NCI-H1092 (cell line): ENCODE results near the gene GJE1.
"Not testable (repeated sequence)": the region's sequence is repeated elsewhere in the genome, so short reads cannot be mapped to it uniquely, and the experiment has no call there.

Experiments
- DNase-seq: peaks from one replicate; lab custom pipeline; 2025; lab: John Stamatoyannopoulos, UW

GJE1 gene, protein sequence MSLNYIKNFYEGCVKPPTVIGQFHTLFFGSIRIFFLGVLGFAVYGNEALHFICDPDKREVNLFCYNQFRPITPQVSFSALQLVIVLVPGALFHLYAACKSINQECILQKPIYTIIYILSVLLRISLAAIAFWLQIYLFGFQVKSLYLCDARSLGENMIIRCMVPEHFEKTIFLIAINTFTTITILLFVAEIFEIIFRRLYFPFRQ

DNA sequence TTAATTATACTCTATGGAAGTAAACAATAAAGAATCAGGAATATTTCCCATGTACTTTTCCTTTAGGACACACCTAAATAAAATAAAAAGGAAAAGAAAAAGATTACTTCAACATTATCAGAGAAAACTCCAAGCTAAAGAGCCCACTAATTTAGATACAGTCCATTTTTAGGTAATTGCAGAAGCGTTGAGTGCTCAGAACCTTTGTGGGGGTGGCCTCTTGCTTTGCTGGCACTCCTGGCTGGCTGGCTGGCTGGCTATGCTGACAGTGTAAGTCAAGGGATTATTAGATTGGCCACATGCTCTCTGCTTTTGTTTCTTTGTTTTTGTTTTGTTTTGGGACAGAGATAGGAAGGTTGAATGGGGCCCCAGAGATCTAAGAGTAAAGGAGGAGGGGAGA, at the start of gene GJE1:
TSS of gene GJE1 (plus strand) at position 301 of the 400 bp plus-strand sequence. CDS start 234 bp downstream, outside the sequence.
- no peak for DNase-seq

DNA sequence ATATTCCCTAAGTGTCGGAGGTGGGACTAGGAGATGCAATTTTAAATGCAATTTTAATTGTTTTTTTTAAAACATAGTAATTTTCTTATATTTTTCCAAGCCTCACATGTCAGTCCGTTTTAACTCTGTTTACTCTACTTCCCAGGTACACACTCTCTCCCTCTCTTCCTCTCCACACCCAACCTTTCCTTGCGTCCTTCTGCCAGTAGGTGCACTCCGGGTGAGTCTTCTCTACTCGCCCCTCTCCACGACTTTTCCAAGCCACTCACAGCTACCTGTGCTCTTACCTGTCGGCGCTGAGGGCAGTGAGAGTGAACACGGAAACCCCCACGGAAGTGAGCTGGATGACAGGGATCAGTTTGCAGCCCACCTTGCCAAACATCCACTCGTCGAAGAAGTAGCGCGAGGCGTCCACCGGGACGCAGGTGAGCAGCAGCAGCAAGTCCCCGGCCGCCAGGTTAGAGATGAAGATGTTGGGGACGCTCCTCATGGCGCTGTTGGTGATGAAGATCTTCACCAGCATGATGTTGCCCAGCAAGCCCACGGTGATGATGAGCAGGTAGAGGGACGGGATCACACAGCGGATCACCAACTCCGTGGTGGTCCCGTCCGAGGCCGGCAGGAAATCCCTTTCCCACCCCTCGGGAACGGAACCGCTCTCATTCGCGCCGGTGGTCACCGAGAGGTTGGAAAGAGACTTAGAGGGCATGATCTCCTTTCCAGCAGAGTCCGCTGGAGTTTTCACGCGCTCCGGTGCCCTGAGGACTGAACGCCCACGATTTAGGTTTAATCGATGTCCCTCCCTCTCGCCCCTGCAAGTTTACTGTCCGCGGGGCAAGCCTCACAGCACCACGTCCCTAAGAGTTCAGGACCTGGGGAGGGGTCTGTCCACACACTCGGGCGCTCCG, 44.5 kb upstream of the GJE1 start:
- no peak for DNase-seq

DNA sequence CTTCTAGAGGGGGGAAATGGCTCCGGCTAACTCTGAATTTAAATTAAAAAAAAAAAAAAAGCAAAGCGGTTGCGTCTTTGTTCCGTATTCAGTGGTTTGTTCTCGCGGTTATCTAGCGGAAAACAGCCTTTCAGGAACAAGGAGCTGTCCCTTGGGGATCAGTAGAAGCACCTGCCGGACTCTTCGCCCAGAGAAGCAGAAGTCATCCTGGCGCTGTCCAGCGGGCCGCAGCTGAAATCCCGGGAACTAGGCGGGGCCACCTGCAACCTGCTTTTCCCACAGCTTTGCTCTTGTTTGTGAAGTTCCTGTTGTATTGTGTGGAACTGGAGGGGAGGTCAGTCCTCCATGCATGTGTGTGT, 43.9 kb upstream of the GJE1 start:
- DNase-seq: no peak

DNA sequence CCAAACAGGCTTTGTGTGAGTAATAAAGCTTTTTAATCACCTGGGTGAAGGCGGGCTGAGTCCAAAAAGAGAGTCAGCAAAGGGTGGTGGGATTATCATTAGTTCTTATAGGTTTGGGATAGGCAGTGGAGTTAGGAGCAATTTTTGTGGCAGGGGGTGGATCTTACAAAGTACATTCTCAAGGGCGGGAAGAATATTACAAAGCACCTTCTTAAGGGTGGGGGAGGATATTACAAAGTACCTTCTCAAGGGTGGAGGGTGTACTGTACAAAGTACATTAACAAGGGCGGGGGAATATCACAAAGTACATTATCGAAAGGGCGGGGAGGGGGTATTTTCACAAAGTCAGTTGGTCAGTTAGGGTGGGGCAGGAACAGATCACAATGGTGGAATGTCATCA, 27.9 kb upstream of the GJE1 start:
- not testable (repeated sequence) for DNase-seq

DNA sequence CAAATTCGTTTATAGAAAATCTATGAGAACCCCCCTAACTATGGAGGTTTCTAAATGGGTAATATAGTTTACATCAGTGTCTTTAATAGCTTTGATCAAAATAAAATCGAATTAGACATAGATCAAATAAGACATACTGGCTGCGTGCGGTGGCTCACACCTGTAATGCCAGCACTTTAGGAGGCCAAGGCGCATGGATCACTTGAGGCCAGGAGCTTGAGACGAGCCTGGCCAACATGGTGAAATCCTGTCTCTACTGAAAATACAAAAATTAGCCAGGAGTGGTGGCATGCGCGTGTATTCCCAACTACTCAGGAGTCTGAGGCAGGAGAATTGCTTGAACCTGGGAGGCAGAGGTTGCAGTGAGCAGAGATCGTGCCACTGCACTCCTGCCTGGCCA, 21.9 kb upstream of the GJE1 start:
- DNase-seq: not testable (repeated sequence)

DNA sequence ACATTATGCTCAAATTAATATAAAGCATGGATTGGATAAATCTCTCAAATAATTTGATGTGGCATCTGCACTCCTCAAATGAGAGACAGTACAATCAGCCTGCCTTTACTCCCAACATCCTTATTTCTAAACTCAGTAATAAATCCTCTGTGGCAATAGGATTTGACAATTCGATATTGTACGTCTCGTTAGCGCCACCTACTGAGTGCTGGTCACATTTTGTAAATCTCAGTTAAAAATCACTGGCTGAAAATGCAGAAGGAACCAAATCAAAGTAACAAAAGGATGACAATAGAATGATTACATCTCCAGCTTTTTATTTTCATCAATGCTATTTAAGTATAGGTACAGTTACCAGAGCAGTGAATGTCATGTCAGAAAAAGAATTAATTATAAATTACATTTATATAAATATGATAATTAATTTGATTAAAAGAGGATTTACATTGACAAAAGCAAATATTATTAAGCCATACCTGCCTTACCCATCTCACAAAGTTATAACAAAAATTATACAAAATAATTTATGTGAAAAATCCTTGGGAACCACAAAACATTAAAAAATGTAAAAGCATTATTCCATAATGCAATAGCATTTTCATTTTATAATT, 20.2 kb upstream of the GJE1 start:
- peak; percentile 45 for DNase-seq

DNA sequence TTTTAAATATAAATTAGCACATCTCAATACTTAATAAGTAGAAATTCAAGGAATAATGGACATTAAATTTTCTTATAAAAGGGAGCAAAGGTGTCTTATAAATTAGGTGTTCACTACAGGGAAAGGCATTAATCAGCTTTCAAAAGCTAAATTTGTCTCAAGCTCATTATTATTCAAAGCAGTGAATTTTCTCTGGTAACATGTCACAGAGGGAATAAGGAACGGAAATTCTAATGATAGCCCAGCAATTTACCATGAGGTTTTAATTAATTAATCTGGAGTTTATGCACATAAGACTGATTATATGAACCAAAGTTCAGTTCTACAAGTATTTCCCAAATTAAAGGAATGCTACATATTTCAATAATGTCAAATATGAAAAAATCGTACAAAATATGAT, 15.4 kb upstream of the GJE1 start:
- no peak for DNase-seq

DNA sequence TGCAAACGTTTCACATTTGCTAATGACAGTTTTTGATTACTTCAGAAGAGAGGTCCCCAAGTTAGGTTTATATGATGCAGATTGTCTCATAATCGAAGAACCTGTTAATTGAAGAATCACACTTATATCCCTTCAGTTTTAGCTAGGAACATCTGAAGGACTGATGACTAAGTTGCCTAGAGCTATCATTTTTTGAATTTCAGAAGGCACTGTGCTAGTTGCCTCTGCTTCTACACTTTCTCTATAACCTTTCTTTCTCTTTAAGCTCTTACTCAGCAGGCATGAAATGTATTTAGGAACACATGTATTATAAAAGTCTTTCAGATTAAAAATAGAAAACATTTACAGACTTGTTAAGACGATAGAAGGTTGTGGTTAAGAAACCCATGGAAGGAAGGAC, 14.4 kb upstream of the GJE1 start:
- DNase-seq: no peak

DNA sequence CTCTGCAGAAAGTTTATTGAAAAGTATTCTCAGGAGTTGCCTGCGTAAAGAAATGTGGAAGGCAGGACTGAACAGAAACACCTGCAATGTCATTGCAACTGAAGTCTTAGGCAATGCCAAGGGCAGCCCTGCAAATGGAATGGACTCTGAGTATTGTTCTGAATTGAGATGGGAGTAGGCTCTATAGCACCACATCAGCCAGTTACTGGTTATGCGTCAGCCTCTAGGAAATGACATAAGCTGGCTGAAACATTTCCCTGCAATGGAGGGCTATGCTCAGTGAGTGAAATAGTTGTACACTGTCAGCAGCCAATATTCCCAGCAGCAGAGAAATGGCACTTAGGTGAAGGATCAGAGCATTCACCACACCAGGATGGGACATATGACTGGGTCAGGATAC, 13.8 kb upstream of the GJE1 start:
- DNase-seq: no peak

DNA sequence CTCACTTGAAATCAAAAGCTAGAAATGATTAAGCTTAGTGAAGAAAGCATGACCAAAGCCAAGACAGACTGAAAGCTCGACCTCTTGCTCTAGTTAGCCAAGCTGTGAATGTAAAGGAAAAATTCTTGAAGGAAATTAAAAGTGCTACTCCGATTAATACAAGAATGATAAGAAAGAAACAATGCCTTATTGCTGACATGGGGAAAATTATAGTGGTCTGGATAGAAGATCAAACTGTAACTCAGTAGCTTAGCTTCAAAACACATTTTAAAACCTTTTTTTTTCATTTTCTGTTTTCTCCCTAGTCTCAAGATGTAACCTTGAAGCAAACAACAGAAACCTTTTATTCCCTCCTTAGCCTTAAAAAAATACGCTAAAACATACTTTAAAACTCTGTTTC, 11.4 kb upstream of the GJE1 start:
- DNase-seq: no peak

DNA sequence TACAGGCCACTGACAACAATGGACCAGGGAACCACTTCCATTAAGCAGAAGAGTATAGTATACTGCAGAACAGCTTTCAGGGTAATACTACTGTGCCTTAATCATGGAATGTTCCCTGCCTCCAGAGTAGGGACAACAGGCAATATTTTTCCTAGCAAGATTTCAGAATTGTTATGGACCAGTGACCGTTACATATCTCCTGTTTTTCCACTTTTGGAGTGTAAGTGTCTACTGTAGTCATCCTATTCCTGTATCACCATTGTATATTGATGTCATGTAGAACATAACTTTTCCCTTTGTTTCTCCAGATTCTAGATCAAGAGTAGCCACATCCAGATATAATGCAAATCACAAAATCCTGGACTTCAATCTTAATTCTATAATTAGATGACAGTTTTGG, 1.9 kb upstream of the GJE1 start:
- DNase-seq: no peak

DNA sequence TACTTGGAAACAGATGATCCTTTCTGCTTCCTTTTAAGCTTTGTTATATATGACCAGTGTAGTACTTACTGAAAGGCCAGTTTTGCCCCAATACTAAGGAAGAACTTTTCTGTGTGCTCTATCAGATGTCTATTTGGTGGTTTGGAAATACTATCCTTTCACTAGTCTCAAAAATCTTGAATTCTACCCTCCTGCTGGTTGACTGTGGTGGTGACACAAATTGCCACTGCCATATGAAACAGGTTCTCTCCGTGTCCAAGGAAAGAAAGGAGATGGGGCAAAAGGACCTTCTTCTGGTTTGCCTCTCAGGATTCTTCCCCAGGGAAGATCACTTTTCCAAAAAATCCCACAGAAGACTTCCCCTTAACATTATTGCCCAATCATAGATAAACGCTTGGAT, 6.2 kb downstream of the GJE1 start:
- no peak for DNase-seq

DNA sequence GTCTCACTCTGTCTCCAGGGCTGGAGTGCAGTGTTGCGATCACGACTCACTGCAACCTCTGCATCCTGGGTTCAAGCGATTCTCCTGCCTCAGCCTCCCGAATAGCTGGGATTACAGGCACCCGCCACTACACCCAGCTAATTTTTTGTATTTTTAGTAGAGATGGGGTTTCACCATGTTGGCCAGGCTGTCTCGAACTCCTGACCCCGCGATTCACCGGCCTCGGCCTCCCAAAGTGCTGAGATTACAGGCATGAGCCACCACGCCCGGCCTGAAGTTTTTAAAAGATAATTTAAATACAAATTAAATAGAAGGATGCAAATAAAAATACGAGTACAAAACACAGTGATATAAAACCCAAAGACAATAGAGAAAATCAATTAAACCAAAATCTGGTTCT, 8.8 kb downstream of the GJE1 start:
- DNase-seq: not testable (repeated sequence)

DNA sequence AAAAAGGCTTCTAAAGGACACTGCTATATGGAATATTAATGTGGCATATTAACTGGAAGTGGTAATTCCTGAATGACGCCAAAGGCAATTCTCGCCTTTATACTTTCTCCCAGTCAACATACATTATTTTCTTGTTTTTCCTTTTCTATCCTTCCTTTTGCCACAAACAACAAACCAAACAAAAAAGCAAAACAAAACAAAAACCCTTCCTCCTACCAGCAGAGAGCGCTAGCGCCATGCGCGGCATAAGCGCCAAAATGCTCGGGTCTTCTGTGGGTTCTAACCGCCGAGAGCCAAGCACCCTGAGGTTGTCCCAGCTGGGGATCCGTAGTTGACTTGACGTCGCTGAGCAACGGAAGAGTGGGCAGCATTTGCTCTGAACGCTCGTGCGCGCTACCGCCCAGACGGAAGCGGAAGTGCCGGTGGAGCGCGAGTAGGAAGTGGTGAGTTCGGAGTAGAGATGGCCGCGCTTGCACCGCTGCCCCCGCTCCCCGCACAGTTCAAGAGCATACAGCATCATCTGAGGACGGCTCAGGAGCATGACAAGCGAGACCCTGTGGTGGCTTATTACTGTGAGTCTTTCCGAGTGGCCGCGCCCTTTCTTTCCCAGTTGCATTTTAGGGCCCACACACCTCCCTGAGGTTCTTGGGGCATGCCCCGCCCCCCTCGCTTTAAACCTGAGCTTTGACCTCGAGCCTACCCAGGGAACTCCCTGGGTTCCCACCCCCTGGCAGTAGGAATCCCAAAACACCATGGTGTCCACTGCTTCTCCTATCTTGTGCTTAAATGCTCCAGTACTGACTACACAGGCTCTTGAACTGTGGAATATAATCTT, 14.3 kb downstream of the GJE1 start, which contains the start of the genes NMBR and VTA1:
TSS of gene NMBR (minus strand) at position 295 of the 835 bp plus-strand sequence. CDS start 58,464 bp downstream, outside the sequence.
TSS of gene VTA1 (plus strand) at position 436 of the 835 bp plus-strand sequence. CDS start at position 461, 25 bp downstream.
- DNase-seq: peak; percentile 94

DNA sequence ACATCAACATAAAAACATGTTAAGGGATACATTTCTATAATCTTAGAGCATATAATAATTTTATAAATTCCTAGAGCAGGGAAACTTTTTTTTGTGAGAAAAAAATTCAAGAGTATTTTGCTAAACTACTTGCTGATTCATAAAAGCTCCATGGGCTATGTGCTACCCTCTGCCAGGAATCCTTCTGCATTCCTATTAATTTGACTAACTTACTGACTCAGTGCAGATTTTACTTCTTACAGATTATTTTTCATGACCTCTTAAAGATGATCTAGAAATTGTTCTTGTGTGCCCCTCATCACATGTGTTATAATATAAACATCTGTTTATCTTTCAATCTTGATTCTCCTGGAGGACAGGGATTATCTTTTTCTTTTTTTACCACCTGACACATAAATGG, 20.0 kb downstream of the GJE1 start:
- DNase-seq: no peak

DNA sequence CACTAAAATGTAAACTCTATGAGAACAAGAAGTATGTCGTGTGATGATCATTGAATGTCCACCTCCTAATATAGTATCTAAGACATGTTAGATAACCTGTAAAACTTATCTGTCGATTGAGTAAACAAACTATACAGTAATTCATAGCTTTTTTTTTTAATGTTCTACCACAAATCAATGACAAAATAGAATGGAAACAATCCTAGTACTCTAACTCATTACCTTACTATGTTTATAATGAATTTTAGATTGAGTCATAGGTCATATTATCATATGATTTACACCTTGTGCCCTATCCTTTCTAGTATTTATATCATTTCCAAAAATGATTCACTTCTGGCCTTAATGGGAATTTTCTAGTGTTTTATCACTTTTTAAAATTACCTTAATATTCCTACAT, 20.5 kb downstream of the GJE1 start:
- no peak for DNase-seq

DNA sequence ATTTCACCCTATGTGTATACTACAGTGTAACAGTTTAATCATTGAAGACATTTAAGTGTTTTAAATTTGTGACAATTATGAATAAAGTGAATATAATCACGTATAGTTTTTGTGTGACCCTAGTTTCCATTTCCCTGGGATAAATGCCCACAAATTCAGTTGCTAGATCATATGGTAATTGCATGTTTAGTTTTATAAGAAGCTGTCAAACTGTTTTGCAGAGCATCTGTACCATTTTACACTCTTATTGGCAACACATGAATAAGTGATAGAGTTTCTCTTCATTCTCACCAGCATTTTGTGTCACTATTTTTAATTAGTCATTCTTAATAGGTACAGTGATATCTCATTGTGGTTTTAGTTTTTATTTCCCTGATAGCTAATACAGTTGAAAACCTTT, 21.6 kb downstream of the GJE1 start:
- no peak for DNase-seq

DNA sequence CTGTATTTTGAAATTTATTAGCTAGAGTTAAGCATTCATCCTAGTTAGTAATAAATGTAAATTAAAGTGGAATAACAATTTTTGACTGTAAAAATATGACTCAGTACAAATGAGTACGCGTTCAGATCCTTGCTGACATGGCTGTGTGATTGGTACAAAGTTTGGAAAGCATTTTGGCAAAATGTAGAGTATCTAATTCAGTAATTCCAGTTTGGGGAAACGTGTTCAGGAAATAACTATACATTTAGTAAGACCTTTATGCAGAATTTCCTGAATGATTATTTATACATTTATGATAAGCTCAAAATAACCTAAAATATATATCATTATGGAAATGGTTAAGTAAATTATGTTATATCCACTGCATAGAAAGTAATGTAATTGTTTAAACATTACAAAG, 22.4 kb downstream of the GJE1 start:
- DNase-seq: no peak

DNA sequence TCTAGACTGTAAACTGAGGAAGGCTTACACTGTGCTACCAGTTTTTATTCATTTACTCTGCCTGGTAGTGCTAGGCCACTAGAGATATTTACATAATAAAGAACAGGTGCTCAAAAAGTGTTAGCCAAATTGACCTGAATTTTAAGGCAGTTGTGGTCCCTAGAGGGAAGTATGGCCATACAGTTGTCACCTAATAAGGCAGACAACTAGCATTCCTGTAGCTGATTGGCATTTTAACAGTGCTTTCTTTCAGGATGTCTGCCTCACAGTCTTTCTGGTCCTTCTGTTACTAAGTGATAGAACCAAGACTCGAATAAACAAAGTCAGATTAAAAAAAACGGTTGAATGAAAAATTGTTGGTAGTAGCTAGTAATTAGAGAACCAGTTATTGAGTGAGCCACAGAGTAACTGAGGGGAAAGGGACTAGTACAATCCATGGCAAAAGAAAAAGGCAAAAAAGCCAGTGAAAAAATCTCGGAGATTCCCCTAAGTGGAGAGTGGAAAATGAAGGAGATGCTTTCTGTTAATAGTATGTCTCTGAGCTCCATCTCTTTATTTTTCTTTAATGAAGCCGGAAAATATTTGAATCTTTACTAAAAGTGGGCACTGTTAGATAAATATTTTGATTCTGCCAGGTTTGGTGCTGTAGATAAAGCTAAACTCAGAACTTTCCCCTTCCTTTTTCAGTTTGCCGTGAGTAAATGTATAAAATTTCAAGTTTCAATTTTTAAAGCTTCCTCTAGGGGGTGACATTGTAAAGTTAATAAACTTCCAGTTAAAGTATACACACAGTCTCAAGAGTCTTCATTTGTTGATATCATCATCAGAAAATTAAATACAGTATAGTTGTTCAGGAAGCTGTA, 23.4 kb downstream of the GJE1 start:
- no peak for DNase-seq

DNA sequence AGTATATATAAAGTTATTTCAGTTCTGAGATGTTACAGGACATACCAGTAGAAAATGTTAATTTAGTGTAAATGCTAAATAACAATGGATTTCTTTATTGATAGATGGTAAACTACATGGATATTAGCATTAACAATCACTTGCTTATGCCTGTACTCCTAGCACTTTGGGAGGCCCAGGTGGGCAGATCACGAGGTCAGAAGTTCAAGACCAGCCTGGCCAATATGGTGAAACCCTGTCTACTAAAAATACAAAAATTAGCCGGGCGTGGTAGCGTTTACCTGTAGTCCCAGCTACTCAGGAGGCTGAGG, 24.0 kb downstream of the GJE1 start:
- not testable (repeated sequence) for DNase-seq

DNA sequence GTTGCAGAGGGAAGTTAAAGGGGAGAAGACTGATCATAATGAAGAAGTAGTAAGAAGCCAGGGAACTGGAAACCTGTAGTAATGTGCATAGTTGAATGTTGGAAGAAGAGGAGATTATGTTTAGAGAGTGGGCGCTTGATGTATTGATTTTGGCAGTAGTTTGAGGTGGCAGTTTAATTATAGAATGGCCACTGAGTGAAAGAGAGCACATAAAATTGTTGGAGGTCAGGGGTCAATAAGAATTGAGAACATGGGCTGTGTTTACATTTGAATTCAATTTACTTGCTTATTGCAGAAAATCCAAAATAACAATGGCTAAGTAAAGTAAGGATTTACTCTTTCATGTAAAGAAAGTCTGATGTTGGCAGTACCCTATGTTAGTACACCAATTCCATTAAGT, 30.1 kb downstream of the GJE1 start:
- peak; percentile 0 for DNase-seq
